ENCODE measurements around the gene SEPTIN12. TPM values are rescaled to one million over a fixed set of nuclear protein-coding genes. Genes with fewer than 3 reads are reported as not detected.

The SEPTIN12 gene
- total and polyA plus RNA-seq, 2 donors (not counting 3 experiments of a cell fraction or from before 2014, with no cell fraction given), result not detected

- Histone ChIP-seq H3K79me2 (ENCODE audit: control insufficient read depth, insufficient read depth, low read length) (no peaks in the 10 kb centered on the region), H3K4me1 (ENCODE audit: control insufficient read depth, extremely low read depth, insufficient read depth, low read length) (peaks cover 7% of the 10 kb centered on the region), H4K20me1 (replicated peaks; ENCODE audit: control insufficient read depth, extremely low read depth, insufficient read depth, low read length) (no peaks in the 10 kb centered on the region), H3K4me2 (ENCODE audit: insufficient read depth, low read length) (peak overlapping the region; percentile 74), H3K27ac (ENCODE audit: insufficient read depth, low read depth, low read length) (no peak overlapping the region), H3K27me3 (ENCODE audit: control insufficient read depth in 2 of 2, insufficient read depth in 2 of 2, low read length in 2 of 2) (no peaks in the 10 kb centered on the region), H2AFZ (ENCODE audit: low read depth, low read length) (no peak overlapping the region), H3K36me3 (ENCODE audit: control insufficient read depth in 2 of 2, extremely low read depth in 1 of 2, insufficient read depth in 2 of 2, low read length in 2 of 2) (peaks cover 7% of the 10 kb centered on the region in 2 experiments), H3K4me3 (replicated peaks in 1 of 3; ENCODE audit: insufficient read depth in 1 of 3, low read depth in 1 of 3, low read length in 3 of 3) (peak overlapping the region in 2 of 3 experiments; percentile 59 to 75), H3K9me1 (replicated peaks; ENCODE audit: control insufficient read depth, extremely low read depth, insufficient read depth, low read length) (no peaks in the 10 kb centered on the region), H3K9me3 (replicated peaks; ENCODE audit: control insufficient read depth, insufficient read depth, low read length) (no peaks in the 10 kb centered on the region), H3K9ac (replicated peaks; ENCODE audit: extremely low read depth, insufficient read depth, low read length) (no peak overlapping the region)
- no peak for FAIRE-seq
- intact Hi-C loops (cut with micrococcal nuclease) (loop anchor here (1.0 to 2.0 kb wide), 2 partner anchors 44 to 153 kb away; partner anchors contain the start of genes GLYR1 and UBN1), dilution Hi-C loops (cut with MboI; ENCODE audit: extremely low pct_ligation_motif_present, low sequenced_read_pairs) (no loop called here)
- DNase-seq (ENCODE audit: low read depth, low spot score), result no peak
- CTCF ChIA-PET, result interaction anchor here (1.0 to 1.5 kb wide), 4 partner anchors 16 to 155 kb away, joined by 3 to 4 read pairs (median 3); partner anchors contain the start of gene SEC14L5
- BruUV-seq (replicated peaks), result no TSS peak
- POLR2A ChIA-PET, result interaction anchor here (1.2 kb wide), 1 partner anchor 35 kb away, joined by 3 read pairs; no protein-coding TSS in a partner anchor
- no peak for TF ChIP-seq GATA2 (IDR thresholded peaks at IDR 0.05; ENCODE audit: insufficient read depth, insufficient read length, low read depth, low read length)
Observed at GRCh38 chr16:4803401-4803844, 15.3 kb upstream of the SEPTIN12 start.

DNA sequence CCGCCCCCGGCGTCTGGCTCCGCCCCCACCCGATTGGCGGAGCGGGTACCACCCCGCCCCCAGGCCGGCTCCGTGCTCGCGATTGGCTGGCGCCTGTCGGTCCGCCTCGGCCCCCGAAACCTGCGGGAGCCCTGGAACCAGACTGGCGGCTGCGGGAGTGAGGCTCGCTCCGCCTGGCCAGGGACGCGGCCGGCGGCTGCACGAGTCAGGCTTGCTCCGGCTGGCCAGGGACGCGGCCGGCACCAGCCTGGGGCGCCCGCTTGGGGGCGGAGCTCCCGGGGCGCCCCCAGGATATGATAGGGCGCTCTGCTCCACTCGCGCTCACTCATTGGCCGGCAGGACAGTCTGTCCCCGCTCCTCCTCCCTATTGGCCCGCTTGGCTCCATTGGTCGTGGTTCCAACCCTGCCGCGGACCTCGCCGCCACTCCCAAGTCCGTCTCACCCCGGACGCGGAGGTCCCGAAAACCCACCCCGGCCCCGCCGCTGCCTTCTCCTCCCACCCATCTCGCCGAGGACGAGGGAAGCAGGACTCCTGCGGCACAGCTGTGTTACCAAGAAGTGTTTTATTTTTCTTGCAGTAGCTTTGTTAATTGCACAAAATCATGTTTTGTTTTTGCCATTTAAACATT, 14.6 kb upstream of the SEPTIN12 start:
- no peaks in the 10 kb centered on the region for H3K79me2 ChIP-seq (ENCODE audit: control insufficient read depth, insufficient read depth, low read length)
- H2AFZ ChIP-seq (ENCODE audit: low read depth, low read length), result peak overlapping the region; percentile 96
- intact Hi-C loops (cut with micrococcal nuclease) (loop anchor here (1.0 to 2.0 kb wide), 4 partner anchors 34 to 154 kb away; partner anchors contain the start of genes ANKS3, DNAAF8, GLYR1 and UBN1), dilution Hi-C loops (cut with MboI; ENCODE audit: extremely low pct_ligation_motif_present, low sequenced_read_pairs) (no loop called here)
- no peaks in the 10 kb centered on the region for H3K9me3 ChIP-seq (replicated peaks; ENCODE audit: control insufficient read depth, insufficient read depth, low read length)
- H3K4me1 ChIP-seq (ENCODE audit: control insufficient read depth, extremely low read depth, insufficient read depth, low read length), result peaks cover 7% of the 10 kb centered on the region
- H3K9me1 ChIP-seq (replicated peaks; ENCODE audit: control insufficient read depth, extremely low read depth, insufficient read depth, low read length), result no peaks in the 10 kb centered on the region
- H3K27ac ChIP-seq (ENCODE audit: insufficient read depth, low read depth, low read length), result no peak overlapping the region
- BruUV-seq (replicated peaks), result no TSS peak
- ChIA-PET CTCF (interaction anchor here (1.0 to 1.5 kb wide), 4 partner anchors 16 to 155 kb away, joined by 3 to 4 read pairs (median 3); partner anchors contain the start of gene SEC14L5), POLR2A (interaction anchor here (1.1 to 1.2 kb wide), 2 partner anchors 17 to 34 kb away, joined by 3 read pairs; no protein-coding TSS in a partner anchor)
- no peaks in the 10 kb centered on the region for H4K20me1 ChIP-seq (replicated peaks; ENCODE audit: control insufficient read depth, extremely low read depth, insufficient read depth, low read length)
- TF ChIP-seq POLR2A (IDR thresholded peaks at IDR 0.05; ENCODE audit: low read depth, low read length) (peak; percentile 26), POLR2AphosphoS5 (IDR thresholded peaks at IDR 0.05; ENCODE audit: insufficient read depth, low read depth, low read length) (peak; percentile 82), MAX (IDR thresholded peaks at IDR 0.05; ENCODE audit: insufficient read depth, insufficient read length) (no peak)
- peak; percentile 89 for FAIRE-seq
- DNase-seq (ENCODE audit: low read depth, low spot score), result peak; percentile 91
- peaks cover 7% of the 10 kb centered on the region in 2 experiments for H3K36me3 ChIP-seq (ENCODE audit: control insufficient read depth in 2 of 2, extremely low read depth in 1 of 2, insufficient read depth in 2 of 2, low read length in 2 of 2)
- peak overlapping the region; percentile 74 for H3K4me2 ChIP-seq (ENCODE audit: insufficient read depth, low read length)
- no peaks in the 10 kb centered on the region for H3K27me3 ChIP-seq (ENCODE audit: control insufficient read depth in 2 of 2, insufficient read depth in 2 of 2, low read length in 2 of 2)
- H3K4me3 ChIP-seq (replicated peaks in 1 of 3; ENCODE audit: insufficient read depth in 1 of 3, low read depth in 1 of 3, low read length in 3 of 3), result peak overlapping the region; percentile 59 to 76 (median 75)
- peak overlapping the region; percentile 44 for H3K9ac ChIP-seq (replicated peaks; ENCODE audit: extremely low read depth, insufficient read depth, low read length)

Measured in endothelial cell of umbilical vein (primary cell).